HG03558 (cell line): Measurements from ENCODE around the gene FOXN3.
"Not testable (repeated sequence)": the region's sequence is repeated elsewhere in the genome, so short reads cannot be mapped to it uniquely, and the experiment has no call there.

Experiments used
- ATAC-seq: cut with Tn5 transposase; IDR thresholded peaks from one replicate; pipeline ENCODE4 v1.9.1; 2021; ENCODE audit warnings: moderate number of reproducible peaks; ENCODE audit not compliant: unreplicated experiment; ENCODE audit errors: extremely low read depth

FOXN3 gene

DNA sequence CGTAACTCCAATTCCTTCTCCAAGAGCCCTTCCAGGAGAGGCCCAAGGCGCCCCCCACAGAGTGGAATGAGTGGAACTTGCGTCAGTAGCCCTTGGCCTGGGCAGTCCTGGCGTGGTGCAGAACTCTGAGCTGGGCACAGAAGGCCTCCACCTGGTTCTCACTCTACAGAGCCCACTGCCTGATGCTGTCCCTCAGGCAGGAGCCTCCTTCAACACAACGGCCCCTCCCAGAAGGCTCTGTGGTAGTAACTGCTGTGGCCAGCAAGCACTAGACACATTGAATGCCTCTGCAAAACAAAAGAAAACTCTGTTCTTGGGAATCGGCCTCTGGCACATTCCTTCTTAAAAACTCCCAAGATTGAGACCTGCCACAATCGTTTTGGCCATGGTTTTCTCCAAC, 258.9 kb downstream of the FOXN3 start:
- not testable (repeated sequence) for ATAC-seq

DNA sequence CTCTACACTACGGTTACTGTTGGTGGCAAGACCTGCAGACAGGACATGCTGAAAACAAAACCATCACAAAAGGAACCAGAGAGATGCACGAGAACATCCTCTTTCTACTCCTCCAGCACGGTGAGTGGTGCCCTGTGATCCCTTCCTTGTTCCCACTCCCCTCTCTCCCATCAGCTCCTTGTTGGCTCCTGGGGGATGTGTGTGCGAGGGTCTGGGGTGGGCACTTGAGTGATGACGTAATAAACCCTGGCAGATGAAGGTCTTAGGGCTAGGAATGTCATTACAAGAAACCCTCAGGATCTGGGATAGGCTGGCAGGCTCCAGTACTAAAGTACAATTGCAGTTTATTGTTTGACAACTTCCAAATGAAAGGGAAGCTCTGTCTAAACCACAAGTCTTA, 261.5 kb downstream of the FOXN3 start:
- ATAC-seq = no peak

DNA sequence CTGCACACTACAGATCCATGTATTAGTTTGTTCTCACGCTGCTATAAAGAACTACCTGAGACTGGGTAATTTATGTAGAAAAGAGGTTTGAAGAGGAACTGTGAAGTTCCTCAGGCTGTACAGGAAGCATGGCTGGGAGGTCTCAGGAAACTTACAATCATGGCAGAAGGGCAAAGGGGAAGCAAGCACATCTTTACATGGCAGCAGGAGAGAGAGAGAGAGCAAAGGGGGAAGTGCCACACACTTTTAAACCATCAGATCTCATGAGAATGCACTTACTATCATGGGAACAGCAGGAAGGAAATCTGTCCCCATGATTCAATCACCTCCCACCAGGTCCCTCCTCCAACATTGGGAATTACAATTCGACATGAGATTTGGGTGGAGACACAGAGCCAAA, 265.3 kb downstream of the FOXN3 start:
- ATAC-seq = not testable (repeated sequence)

DNA sequence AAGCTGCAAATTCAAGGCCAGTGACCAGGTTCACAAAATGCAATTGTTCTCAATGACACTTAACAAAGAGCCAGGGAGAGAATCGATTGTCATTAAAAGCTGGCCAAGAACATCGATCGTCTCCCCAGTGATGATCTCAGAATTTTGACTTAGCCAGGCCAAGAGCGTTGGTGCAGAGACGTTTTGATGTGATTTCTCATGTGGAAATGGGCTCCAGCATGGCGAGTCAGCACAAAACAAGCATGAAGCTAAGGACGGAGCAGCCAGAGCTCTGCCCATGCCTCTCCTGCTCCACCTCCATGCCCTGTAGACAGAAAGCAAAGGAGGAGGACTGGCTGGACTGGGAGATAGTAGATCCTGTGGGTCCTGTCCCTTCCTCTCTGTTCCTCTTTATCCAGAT, 270.8 kb downstream of the FOXN3 start:
- no peak for ATAC-seq

DNA sequence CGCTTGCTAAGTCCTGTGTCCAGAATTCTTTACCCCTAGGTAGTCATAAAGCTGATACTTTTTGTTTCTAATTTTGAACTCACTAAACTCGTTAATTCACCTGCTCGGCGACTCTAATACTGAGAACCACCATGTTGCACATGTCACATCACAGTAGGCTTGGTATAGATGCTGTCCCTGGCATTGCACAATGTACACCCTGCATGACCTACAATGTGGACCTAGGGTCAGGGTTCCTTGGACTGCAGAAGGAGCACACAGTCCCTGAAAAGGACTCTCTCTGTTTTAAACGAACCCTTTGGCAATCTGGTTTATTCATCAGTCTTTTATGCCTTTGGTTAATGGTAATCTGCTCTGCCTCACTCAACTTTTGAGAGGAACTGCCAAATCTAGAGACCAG, 272.4 kb downstream of the FOXN3 start:
- no peak for ATAC-seq

DNA sequence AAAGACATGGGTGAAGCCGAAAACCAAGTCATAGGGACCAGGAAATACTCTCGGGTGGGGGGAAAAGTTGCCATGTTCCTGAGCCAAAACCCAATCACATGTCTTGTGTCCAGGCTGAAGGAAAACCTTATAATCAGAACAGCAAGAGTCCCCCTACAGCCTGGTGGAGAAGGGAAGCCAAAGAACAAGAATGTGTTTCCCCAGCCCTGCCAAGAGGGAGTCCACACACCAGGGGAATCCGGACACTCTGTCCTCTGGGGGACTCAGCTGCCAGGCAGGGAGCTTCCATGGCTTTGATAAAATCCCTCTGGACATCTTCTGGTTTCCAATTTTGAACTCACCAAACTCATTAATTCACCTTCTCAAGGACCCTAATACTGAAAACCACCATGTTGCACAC, 273.0 kb downstream of the FOXN3 start:
- no peak for ATAC-seq

DNA sequence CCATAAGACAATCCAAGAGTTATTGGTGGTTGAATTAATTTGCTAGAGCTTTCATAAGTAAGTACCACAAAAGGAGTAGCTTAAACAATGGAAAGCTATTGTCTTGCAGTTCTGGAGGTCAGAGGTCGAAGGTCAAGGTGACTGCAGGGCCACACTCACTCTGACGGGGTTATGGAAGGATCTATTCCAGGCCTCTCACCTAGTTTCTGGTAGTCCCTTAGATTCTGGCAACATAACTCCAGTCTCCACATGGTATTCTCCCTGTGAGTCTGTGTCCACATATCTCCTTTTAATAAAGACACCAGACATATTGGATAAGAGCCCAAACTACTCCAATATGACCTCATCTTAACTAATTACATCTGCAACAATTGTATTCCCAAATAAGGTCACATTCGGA, 273.4 kb downstream of the FOXN3 start:
- no peak for ATAC-seq

DNA sequence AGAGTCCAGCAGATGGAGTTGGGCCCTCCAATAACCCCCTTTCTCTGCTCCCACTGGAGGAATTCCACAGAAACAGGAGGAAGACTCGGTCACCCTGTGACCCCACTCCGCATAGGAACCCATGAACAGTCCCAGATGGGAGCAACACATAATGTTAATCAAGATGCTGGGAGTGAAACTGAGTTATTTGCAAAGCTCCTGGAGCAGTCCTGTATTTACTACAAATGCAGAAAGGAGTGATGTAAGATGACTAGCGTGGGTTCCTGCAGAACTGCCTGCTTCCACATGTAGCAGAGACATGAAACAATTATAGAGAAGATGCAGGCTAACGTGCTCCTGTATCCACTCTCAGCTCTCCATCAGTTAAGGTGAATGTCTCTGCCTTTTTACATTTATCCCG, 274.7 kb downstream of the FOXN3 start:
- no peak for ATAC-seq

DNA sequence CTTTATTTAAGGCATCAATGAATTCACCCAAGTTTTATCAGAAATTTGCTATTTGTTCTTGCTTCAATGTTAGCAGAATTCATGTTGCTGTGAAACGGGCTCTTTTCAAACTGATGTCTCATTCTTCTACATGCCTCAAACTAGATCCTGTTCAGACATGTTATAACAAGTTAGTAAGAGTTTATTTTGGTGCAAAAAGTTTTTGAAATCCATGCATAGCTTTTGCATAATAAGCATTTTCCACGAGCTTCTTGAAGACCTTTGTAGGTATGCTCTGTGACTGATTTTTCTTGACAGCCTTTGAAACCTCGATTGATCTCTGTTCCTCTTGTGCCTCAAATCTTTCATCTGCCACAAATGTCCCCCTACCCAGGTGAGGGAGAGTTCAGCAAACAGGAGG, 275.2 kb downstream of the FOXN3 start:
- ATAC-seq = no peak

DNA sequence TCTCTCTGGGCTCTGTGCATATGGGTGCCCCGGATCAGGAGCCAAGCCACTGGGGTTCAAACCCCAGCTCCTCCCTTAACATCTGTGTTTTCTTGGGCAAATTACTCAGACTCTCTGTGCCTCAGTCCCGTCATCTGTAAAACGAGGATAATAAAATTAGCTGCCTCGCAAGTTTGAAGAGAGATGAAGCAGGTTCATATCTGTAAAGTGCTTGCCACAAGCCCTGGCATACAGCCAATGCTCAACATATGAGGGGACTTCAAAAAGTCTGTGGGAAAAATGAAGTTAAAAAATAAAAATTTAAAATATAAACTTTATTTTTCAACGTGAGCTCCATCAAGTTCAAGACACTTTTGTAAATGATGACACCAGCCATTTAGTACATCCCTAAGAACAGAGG, 276.7 kb downstream of the FOXN3 start:
- no peak for ATAC-seq

DNA sequence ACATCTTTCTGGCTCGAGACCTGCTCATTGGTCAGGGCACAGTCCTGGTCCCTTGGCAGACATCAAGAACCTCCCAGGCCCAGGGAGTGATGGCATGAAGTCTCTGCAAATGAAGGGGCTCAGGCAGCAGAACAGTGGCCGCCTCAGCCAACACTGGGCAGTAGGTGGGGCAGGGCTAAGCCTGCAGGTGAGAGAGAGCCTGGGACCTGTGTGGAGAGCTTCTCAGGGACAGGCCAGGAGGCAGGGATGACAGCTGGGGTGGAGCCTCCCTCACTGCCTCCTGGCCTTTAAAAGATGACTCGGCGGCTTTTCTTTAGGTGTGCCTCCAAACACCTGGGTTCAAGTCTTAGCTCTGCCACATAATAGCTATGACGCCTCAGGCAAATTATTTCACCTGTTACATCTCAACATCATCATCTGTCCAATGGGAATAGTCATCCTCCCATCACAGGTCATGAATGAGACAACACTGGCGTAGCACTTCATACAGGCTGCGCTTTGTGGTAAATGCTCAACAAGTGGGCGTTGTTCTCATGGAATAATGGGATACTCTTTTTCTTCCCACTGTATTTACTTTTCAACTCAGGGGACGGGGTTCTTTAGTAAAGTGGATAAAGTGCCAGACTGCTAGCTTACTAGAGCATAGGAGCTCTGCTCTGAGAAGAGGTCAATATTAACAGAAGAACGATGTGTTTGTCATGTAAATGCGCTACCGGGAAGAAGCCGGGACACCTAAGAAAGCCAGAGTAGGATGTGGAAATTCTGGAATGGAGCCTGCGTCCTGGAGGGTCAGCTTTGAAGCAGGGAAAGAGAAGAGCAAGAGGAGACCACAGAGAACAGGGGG, 277.4 kb downstream of the FOXN3 start:
- no peak for ATAC-seq

DNA sequence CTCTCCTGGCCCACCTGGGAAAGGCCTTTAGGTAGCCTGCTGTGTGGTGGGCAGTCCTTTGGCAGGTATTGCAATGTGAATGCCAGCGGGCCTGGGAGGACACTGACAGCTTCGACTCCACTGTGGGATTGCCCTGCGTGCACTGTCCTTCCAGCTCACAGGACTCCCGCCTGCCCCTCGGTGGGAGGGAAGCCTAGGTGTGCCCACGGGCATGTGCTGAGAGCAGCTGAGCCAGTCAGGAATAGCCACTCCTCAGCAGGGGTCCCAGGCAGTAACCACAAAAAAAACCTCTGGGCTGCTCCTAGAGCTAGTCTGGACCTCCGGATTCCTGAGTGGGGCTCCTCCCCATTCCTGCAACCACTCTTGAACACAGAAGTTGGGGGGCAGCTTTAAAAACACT, 278.2 kb downstream of the FOXN3 start:
- ATAC-seq = no peak

DNA sequence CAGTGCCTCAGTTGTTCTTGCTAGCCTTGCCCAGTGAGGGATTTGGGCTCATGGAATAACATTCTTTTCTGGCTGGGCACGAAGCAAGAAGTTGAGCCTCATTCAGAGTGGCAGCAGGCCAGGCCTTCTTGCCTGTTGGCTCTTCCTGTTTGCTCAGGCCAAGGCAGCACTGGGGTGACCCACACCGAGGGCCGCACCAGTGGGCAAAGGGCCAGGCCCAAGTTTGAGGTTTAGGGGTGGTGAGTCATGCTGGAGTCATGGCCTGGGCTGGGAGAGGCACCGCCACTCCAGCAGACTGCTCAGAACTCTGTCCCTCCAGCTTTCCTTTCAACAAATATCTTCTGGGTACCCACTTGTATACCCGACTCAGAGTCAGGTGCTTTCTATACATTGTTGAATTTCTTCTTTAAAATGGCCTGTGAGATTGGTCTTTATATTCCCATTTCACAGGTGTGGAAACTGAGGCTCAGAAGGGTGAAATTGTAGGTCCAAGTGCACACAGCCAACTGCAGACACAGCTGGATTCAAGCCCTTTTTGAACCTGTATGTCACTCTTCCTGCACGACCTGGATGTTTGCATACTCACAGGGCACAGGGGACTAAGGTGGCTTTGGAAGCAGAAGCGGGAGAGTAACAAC, 279.4 kb downstream of the FOXN3 start:
- no peak for ATAC-seq

DNA sequence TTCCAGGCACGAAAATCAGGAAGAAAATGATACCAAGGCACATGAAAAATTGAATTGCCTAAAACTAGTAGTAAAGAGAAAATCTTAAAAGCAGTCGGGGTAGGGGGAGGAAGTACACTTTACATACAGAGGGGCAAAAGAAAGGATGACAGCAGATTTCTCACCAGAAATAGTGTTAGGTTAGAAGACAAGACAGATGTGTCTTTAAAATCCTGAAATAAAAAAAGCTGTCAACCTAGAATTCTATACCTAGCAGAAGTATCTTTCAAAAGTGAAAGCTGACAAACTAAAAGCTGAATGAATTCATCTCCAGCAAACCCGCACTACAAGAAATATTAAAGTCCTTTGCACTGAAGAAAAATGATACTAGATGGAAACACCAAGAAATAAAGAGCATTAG, 280.4 kb downstream of the FOXN3 start:
- no peak for ATAC-seq

DNA sequence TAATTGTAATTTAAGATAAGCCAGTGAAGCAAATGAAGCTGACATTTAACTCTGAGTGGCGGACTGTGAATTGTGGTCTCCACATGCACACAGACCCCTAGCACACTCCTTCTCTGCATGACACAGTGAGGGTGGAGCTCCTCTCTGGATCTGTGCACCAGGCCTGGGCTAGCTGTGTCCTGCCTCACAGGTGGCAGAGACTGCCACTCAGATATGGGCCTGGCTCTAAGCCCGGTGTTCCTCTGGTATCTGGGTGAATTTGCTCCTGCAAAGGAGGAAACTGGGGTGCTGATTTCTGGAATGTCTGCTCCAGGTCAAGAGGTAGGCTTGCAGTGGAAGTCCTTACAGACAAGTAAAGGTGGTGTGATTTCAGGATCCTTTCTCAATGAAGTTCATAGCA, 282.4 kb downstream of the FOXN3 start:
- no peak for ATAC-seq

DNA sequence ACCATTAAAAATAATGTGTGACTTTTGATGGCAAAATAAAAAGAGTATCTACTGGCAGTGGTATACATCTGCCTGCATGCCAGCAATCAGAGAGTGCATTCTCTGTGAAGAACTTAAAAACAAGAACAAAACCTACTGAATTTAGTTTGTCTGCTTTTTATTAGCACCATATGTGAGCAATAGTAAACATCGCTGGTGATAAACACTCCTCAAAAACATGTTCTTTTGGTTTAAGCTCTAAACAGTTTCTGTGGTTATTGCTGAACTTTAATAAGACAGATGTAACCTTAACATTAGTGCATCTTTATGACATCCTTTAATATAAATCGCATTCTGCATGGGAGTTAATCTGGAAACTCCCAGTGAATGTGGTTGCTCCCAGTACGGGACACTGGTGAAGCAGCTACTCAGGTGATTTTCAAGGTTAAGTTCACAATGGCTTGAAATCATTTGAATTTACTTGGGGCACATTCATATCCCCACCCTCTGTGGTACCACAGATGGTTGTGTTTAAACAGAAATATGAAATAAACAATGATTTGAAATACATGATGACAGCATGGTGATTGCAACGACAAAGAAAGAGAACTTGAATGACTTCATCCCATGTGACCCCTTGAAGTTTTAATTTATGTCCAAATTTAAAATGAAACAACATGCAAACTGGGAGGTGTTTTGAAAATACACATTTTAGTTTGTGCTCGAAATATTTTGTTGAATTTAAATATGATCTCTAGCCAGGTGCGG, 285.9 kb downstream of the FOXN3 start:
- no peak for ATAC-seq

DNA sequence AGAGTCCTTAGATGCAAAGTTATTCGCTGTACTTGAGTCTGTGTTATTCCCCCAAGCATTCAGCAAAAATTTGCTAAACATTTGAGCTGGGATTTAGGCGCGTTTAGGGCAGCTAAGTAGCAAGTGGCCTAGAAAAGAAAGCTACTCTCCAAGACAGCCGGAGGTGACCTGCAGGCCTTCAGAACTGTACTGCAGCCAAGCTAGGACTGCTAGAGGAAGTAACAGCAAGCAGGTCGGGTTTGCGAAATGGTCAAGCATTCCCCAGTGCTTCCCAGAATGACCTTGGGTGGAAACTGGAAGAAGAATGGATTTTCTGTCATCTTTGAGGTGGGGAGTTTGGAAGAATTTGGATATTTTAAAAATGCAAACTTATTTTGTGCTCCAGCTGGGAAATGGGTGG, 287.5 kb downstream of the FOXN3 start:
- no peak for ATAC-seq

DNA sequence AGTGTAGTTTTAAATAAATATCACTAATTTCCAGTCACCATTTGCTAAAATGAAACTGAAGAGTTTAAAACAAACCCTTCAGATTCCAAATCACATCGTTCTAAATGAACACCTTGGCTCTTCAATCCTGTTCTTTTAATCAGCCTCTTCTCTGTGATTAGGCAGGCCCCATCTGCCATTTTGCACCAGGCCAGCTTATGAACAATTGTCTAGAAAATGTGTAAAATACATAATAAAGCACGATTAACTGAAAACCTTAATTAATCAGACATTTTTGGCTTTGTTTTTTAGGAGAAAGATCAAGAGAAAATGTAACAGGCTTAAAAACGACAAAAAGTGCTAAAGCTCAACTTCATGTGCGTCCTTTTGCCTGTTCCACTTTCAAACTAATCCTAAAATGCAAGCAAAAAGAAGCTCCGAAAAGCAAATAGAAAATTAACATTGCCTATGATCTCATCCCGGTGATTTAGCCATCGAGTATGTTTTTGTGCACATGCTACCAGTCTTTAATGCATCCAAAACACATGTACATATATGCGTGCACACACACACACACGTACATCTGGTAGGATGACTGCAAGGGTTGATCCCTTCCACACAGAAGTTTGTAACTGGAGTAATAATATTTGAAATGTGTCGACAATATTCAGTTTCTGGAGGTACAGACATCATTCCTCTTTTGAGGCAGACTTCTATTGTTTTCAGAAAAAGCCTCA, 288.6 kb downstream of the FOXN3 start:
- ATAC-seq = no peak

DNA sequence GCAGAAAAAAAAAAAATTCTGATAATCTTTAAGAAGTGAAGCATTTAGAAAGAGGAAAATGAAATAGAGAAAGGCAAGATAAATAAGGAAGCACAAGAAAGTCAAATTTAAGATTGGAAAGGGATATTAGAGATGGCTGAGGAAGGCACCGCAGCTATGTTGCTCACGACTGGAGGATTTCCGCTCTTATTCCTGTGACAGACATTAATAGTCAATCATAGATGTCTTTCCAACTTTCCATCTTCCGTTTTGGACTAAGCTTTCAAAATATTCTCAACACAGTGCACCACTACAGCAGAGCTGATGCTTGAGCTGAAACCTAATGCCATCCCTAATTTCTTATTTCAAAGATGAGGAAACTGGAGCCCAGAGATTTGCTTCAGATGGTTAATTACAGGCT, 290.6 kb downstream of the FOXN3 start:
- ATAC-seq = no peak

DNA sequence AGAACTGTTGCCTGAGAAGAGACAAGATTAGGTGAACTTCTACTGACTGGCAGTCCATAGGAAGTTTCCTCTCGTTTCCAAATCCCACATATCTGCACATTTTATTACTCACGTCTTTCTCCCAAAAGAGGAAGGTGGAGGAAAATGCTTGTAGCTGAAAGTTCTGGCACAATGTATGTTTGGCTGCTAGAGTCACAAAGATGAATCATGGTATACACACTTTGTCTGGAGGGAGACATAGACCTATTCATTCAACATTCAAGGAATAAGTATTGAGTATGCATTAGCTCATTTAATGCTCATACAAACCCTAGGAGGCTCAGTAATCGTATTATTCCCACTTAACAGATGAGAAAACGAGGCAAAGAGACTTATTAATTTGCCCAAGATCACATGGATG, 291.8 kb downstream of the FOXN3 start:
- ATAC-seq = no peak

DNA sequence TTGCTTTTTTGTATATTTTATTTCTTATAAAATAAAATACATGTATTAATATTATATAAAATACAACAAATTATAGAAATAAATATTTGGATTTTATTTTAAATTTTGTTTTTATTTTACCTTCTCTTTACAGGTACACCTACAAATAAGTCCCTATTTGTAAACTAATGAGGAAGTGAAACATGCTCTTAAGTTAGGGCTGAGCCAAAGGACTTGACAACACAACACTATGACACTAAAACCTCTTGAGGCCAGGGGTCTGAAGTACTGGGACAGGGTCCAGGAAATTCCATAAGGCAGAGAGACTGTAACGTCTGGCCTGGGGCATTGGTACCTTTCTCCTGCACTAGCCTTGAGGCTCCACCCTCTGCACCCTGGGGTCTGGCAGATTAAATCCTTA, 293.2 kb downstream of the FOXN3 start:
- ATAC-seq = no peak
